Activated CD4-positive, alpha-beta memory T cell treated with anti-CD3 and anti-CD28 coated beads, Interleukin-2, amount 10 ng/mL, durations not matched to agents 7 days and 5 days (primary cell): ENCODE measurements around the gene UQCR11. TPM values are rescaled to one million over a fixed set of nuclear protein-coding genes. Genes with fewer than 3 reads are reported as not detected.

ENCODE experiments used
- CTCF ChIA-PET: fragments of 350-600 bp; sonication (Branson Sonifier 250); formaldehyde crosslinking; loops from one replicate; lab custom pipeline; 2021; ENCODE audit warnings: antibody characterized with exemption, inconsistent platforms; lab: Charles Lee
- POLR2A ChIA-PET: fragments of 350-600 bp; sonication (Branson Sonifier 250); formaldehyde crosslinking; loops from one replicate; lab custom pipeline; 2021; ENCODE audit warnings: antibody characterized with exemption; lab: Charles Lee
- DNase-seq: peaks from one replicate; pipeline ENCODE4 v3.0.0-alpha.2; 2020
- H3K27ac Mint-ChIP-seq: one replicate; pipeline ENCODE4 v1.8.0; 2021; ENCODE audit warnings: mild to moderate bottlenecking, mixed read lengths
- H3K27me3 Mint-ChIP-seq: one replicate; pipeline ENCODE4 v1.8.0; 2021; ENCODE audit warnings: mixed read lengths
- H3K36me3 Mint-ChIP-seq: one replicate; pipeline ENCODE4 v1.8.0; 2021; ENCODE audit warnings: low read depth, mixed read lengths
- H3K4me1 Mint-ChIP-seq: one replicate; pipeline ENCODE4 v1.8.0; 2021; ENCODE audit warnings: mixed read lengths
- H3K4me3 Mint-ChIP-seq: one replicate; pipeline ENCODE4 v1.8.0; 2021; ENCODE audit warnings: mild to moderate bottlenecking, mixed read lengths
- H3K9me3 Mint-ChIP-seq: one replicate; pipeline ENCODE4 v1.8.0; 2021; ENCODE audit warnings: mixed read lengths
- total RNA-seq, 2 experiments: library from RNA; stranded (reverse); gene quantifications; one replicate each; pipeline ENCODE4 v1.2.3, GENCODE V29; 2021

Gene UQCR11
- total RNA-seq, 2 experiments from 2014 or later, result 177 to 191 TPM

GRCh38 chr19:1561236-1561842, 43.9 kb downstream of the UQCR11 start:
- ChIA-PET CTCF (no interaction called here), POLR2A (no interaction called here)

GRCh38 chr19:1560286-1560882, 44.9 kb downstream of the UQCR11 start:
- ChIA-PET CTCF (no interaction called here), POLR2A (no interaction called here)
- H3K4me1 Mint-ChIP-seq, result no peaks in the 10 kb centered on the region
- no peak overlapping the region for H3K27ac Mint-ChIP-seq
- no peaks in the 10 kb centered on the region for H3K9me3 Mint-ChIP-seq
- H3K4me3 Mint-ChIP-seq, result no peak overlapping the region
- DNase-seq, result no peak
- no peaks in the 10 kb centered on the region for H3K27me3 Mint-ChIP-seq
- H3K36me3 Mint-ChIP-seq, result no peaks in the 10 kb centered on the region

More at GRCh38 chr19:1561236-1561842, 43.9 kb downstream of the UQCR11 start:
- DNase-seq, result no peak
- no peaks in the 10 kb centered on the region for H3K9me3 Mint-ChIP-seq
- H3K4me3 Mint-ChIP-seq, result no peak overlapping the region
- no peak overlapping the region for H3K27ac Mint-ChIP-seq
- H3K27me3 Mint-ChIP-seq, result no peaks in the 10 kb centered on the region
- H3K4me1 Mint-ChIP-seq, result no peaks in the 10 kb centered on the region
- no peaks in the 10 kb centered on the region for H3K36me3 Mint-ChIP-seq

- Mint-ChIP-seq H3K36me3 (no peaks in the 10 kb centered on the region), H3K27ac (no peak overlapping the region), H3K4me3 (no peak overlapping the region), H3K4me1 (no peaks in the 10 kb centered on the region), H3K9me3 (no peaks in the 10 kb centered on the region), H3K27me3 (no peaks in the 10 kb centered on the region)
- no peak for DNase-seq
- CTCF ChIA-PET, result no interaction called here
- POLR2A ChIA-PET, result no interaction called here
These were observed 46.7 kb downstream of the UQCR11 start for GRCh38 chr19:1558552-1558951.

GRCh38 chr19:1556390-1557070, 48.7 kb downstream of the UQCR11 start:
- H3K27ac Mint-ChIP-seq, result no peak overlapping the region
- no peaks in the 10 kb centered on the region for H3K36me3 Mint-ChIP-seq
- H3K27me3 Mint-ChIP-seq, result peaks cover 3% of the 10 kb centered on the region
- H3K4me1 Mint-ChIP-seq, result no peaks in the 10 kb centered on the region
- POLR2A ChIA-PET, result no interaction called here
- no peak for DNase-seq
- CTCF ChIA-PET, result no interaction called here
- H3K9me3 Mint-ChIP-seq, result no peaks in the 10 kb centered on the region
- no peak overlapping the region for H3K4me3 Mint-ChIP-seq

GRCh38 chr19:1555487-1556389, 49.5 kb downstream of the UQCR11 start:
- H3K9me3 Mint-ChIP-seq, result no peaks in the 10 kb centered on the region
- POLR2A ChIA-PET, result no interaction called here
- no peaks in the 10 kb centered on the region for H3K36me3 Mint-ChIP-seq
- H3K4me3 Mint-ChIP-seq, result no peak overlapping the region
- CTCF ChIA-PET, result no interaction called here
- H3K27me3 Mint-ChIP-seq, result peaks cover 3% of the 10 kb centered on the region
- DNase-seq, result no peak
- no peaks in the 10 kb centered on the region for H3K4me1 Mint-ChIP-seq
- no peak overlapping the region for H3K27ac Mint-ChIP-seq

- ChIA-PET CTCF (no interaction called here), POLR2A (no interaction called here)
- no peaks in the 10 kb centered on the region for H3K9me3 Mint-ChIP-seq
- no peak overlapping the region for H3K4me3 Mint-ChIP-seq
- H3K4me1 Mint-ChIP-seq, result no peaks in the 10 kb centered on the region
- H3K27me3 Mint-ChIP-seq, result peaks cover 3% of the 10 kb centered on the region
- no peak overlapping the region for H3K27ac Mint-ChIP-seq
- no peaks in the 10 kb centered on the region for H3K36me3 Mint-ChIP-seq
- DNase-seq, result no peak
These were observed 50.3 kb downstream of the UQCR11 start for GRCh38 chr19:1554968-1555367.

GRCh38 chr19:1553415-1553814, 51.8 kb downstream of the UQCR11 start:
- ChIA-PET POLR2A (no interaction called here), CTCF (no interaction called here)
- no peaks in the 10 kb centered on the region for H3K36me3 Mint-ChIP-seq
- H3K4me1 Mint-ChIP-seq, result no peaks in the 10 kb centered on the region
- H3K27me3 Mint-ChIP-seq, result peaks cover 3% of the 10 kb centered on the region
- no peak for DNase-seq
- H3K4me3 Mint-ChIP-seq, result no peak overlapping the region
- H3K9me3 Mint-ChIP-seq, result no peaks in the 10 kb centered on the region
- no peak overlapping the region for H3K27ac Mint-ChIP-seq

GRCh38 chr19:1551068-1552040, 53.9 kb downstream of the UQCR11 start:
- Mint-ChIP-seq H3K4me3 (no peak overlapping the region), H3K27me3 (peaks cover 7% of the 10 kb centered on the region), H3K9me3 (no peaks in the 10 kb centered on the region), H3K36me3 (no peaks in the 10 kb centered on the region), H3K27ac (no peak overlapping the region), H3K4me1 (peaks cover under 1% of the 10 kb centered on the region)
- DNase-seq, result no peak
- ChIA-PET CTCF (interaction anchor here (0.6 kb wide), 1 partner anchor 273 kb away, joined by 3 read pairs; no protein-coding TSS in a partner anchor), POLR2A (no interaction called here)

GRCh38 chr19:1549332-1549945, 55.8 kb downstream of the UQCR11 start:
- POLR2A ChIA-PET, result no interaction called here
- Mint-ChIP-seq H3K4me3 (no peak overlapping the region), H3K27ac (no peak overlapping the region), H3K4me1 (peaks cover 4% of the 10 kb centered on the region), H3K27me3 (peaks cover 14% of the 10 kb centered on the region), H3K36me3 (no peaks in the 10 kb centered on the region), H3K9me3 (no peaks in the 10 kb centered on the region)
- CTCF ChIA-PET, result no interaction called here
- DNase-seq, result no peak
